ENCODE results near the gene LAMB1. TPM values are rescaled to one million over a fixed set of nuclear protein-coding genes. Genes with fewer than 3 reads are reported as not detected.

Gene LAMB1
- total RNA-seq = not detected

- ChIA-PET POLR2A (no interaction called here), CTCF (interaction anchor here (0.8 to 2.1 kb wide), 2 partner anchors 12 to 13 kb away, joined by 4 to 5 read pairs; no protein-coding TSS in a partner anchor)
- H3K9me3 Mint-ChIP-seq = no peaks in the 10 kb centered on the region
- peaks cover 76% of the 10 kb centered on the region for H3K27me3 Mint-ChIP-seq
- peaks cover 17% of the 10 kb centered on the region for H3K4me1 Mint-ChIP-seq
- H3K27ac Mint-ChIP-seq = no peak within 1 kb of the TSS
- no peaks in the 10 kb centered on the region for H3K36me3 Mint-ChIP-seq (ENCODE audit: low read depth)
- DNase-seq = no peak
- H3K4me3 Mint-ChIP-seq = peak within 1 kb of the TSS; percentile 51
Observed at GRCh38 chr7:108002726-108003598, at the start of gene LAMB1. LAMB1 (minus strand) TSS chr7:108003161; CDS start chr7:108002885, 276 bp downstream.

- DNase-seq = no peak
- Mint-ChIP-seq H3K9me3 (no peaks in the 10 kb centered on the region), H3K36me3 (ENCODE audit: low read depth) (no peaks in the 10 kb centered on the region), H3K4me3 (no peak overlapping the region), H3K27ac (no peak overlapping the region), H3K27me3 (peaks cover 4% of the 10 kb centered on the region), H3K4me1 (no peaks in the 10 kb centered on the region)
- CTCF ChIA-PET = interaction anchor here (1.1 kb wide), 1 partner anchor 15 kb away, joined by 3 read pairs; no protein-coding TSS in a partner anchor
- POLR2A ChIA-PET = no interaction called here
Observed at GRCh38 chr7:108051454-108051853, 48.5 kb upstream of the LAMB1 start.

- H3K4me1 Mint-ChIP-seq = no peaks in the 10 kb centered on the region
- peaks cover 9% of the 10 kb centered on the region for H3K27me3 Mint-ChIP-seq
- H3K27ac Mint-ChIP-seq = no peak overlapping the region
- POLR2A ChIA-PET = no interaction called here
- CTCF ChIA-PET = interaction anchor here (0.6 kb wide), 1 partner anchor 524 kb away, joined by 3 read pairs; no protein-coding TSS in a partner anchor
- DNase-seq = peak; percentile 40
- no peaks in the 10 kb centered on the region for H3K36me3 Mint-ChIP-seq (ENCODE audit: low read depth)
- no peaks in the 10 kb centered on the region for H3K9me3 Mint-ChIP-seq
- H3K4me3 Mint-ChIP-seq = no peak overlapping the region
Observed at GRCh38 chr7:108049962-108050361, 47.0 kb upstream of the LAMB1 start.

GRCh38 chr7:108048422-108048821 is 45.5 kb upstream of the LAMB1 start:
- Mint-ChIP-seq H3K4me3 (no peak overlapping the region), H3K27me3 (peaks cover 15% of the 10 kb centered on the region), H3K9me3 (no peaks in the 10 kb centered on the region), H3K36me3 (ENCODE audit: low read depth) (no peaks in the 10 kb centered on the region), H3K27ac (no peak overlapping the region), H3K4me1 (no peaks in the 10 kb centered on the region)
- ChIA-PET POLR2A (no interaction called here), CTCF (no interaction called here)
- DNase-seq = no peak

- ChIA-PET POLR2A (no interaction called here), CTCF (no interaction called here)
- Mint-ChIP-seq H3K9me3 (no peaks in the 10 kb centered on the region), H3K4me3 (no peak overlapping the region), H3K27ac (no peak overlapping the region), H3K27me3 (peaks cover 21% of the 10 kb centered on the region), H3K36me3 (ENCODE audit: low read depth) (no peaks in the 10 kb centered on the region), H3K4me1 (no peaks in the 10 kb centered on the region)
- DNase-seq = no peak
Observed at GRCh38 chr7:108046952-108047506, 44.1 kb upstream of the LAMB1 start.

GRCh38 chr7:108045669-108046068 is 42.7 kb upstream of the LAMB1 start:
- no peaks in the 10 kb centered on the region for H3K36me3 Mint-ChIP-seq (ENCODE audit: low read depth)
- H3K27ac Mint-ChIP-seq = no peak overlapping the region
- H3K27me3 Mint-ChIP-seq = peaks cover 31% of the 10 kb centered on the region
- ChIA-PET POLR2A (no interaction called here), CTCF (no interaction called here)
- no peak overlapping the region for H3K4me3 Mint-ChIP-seq
- H3K9me3 Mint-ChIP-seq = no peaks in the 10 kb centered on the region
- H3K4me1 Mint-ChIP-seq = no peaks in the 10 kb centered on the region
- DNase-seq = no peak

- no peaks in the 10 kb centered on the region for H3K4me1 Mint-ChIP-seq
- no peak overlapping the region for H3K27ac Mint-ChIP-seq
- no peaks in the 10 kb centered on the region for H3K9me3 Mint-ChIP-seq
- no peak overlapping the region for H3K4me3 Mint-ChIP-seq
- CTCF ChIA-PET = no interaction called here
- POLR2A ChIA-PET = no interaction called here
- DNase-seq = no peak
- no peaks in the 10 kb centered on the region for H3K36me3 Mint-ChIP-seq (ENCODE audit: low read depth)
- peaks cover 35% of the 10 kb centered on the region for H3K27me3 Mint-ChIP-seq
Observed at GRCh38 chr7:108045154-108045553, 42.2 kb upstream of the LAMB1 start.

- H3K27me3 Mint-ChIP-seq = peaks cover 35% of the 10 kb centered on the region
- ChIA-PET CTCF (no interaction called here), POLR2A (interaction anchor here (0.6 kb wide), 1 partner anchor 90 kb away, joined by 3 read pairs; no protein-coding TSS in a partner anchor)
- no peak for DNase-seq
- no peaks in the 10 kb centered on the region for H3K9me3 Mint-ChIP-seq
- H3K4me1 Mint-ChIP-seq = no peaks in the 10 kb centered on the region
- H3K27ac Mint-ChIP-seq = no peak overlapping the region
- H3K36me3 Mint-ChIP-seq (ENCODE audit: low read depth) = no peaks in the 10 kb centered on the region
- H3K4me3 Mint-ChIP-seq = no peak overlapping the region
Observed at GRCh38 chr7:108044345-108044744, 41.4 kb upstream of the LAMB1 start.

GRCh38 chr7:108038986-108039385 is 36.0 kb upstream of the LAMB1 start:
- no peak for DNase-seq
- ChIA-PET CTCF (no interaction called here), POLR2A (no interaction called here)
- peaks cover 20% of the 10 kb centered on the region for H3K27me3 Mint-ChIP-seq
- H3K4me3 Mint-ChIP-seq = no peak overlapping the region
- no peak overlapping the region for H3K27ac Mint-ChIP-seq
- H3K4me1 Mint-ChIP-seq = no peaks in the 10 kb centered on the region
- no peaks in the 10 kb centered on the region for H3K36me3 Mint-ChIP-seq (ENCODE audit: low read depth)
- H3K9me3 Mint-ChIP-seq = no peaks in the 10 kb centered on the region

- H3K27ac Mint-ChIP-seq = no peak overlapping the region
- ChIA-PET POLR2A (no interaction called here), CTCF (interaction anchor here (0.5 kb wide), 1 partner anchor 817 kb away, joined by 3 read pairs; no protein-coding TSS in a partner anchor)
- no peaks in the 10 kb centered on the region for H3K36me3 Mint-ChIP-seq (ENCODE audit: low read depth)
- no peak for DNase-seq
- H3K9me3 Mint-ChIP-seq = no peaks in the 10 kb centered on the region
- no peak overlapping the region for H3K4me3 Mint-ChIP-seq
- no peaks in the 10 kb centered on the region for H3K4me1 Mint-ChIP-seq
- H3K27me3 Mint-ChIP-seq = peaks cover 20% of the 10 kb centered on the region
Observed at GRCh38 chr7:108037741-108038140, 34.8 kb upstream of the LAMB1 start.

- Mint-ChIP-seq H3K4me1 (no peaks in the 10 kb centered on the region), H3K27ac (no peak overlapping the region), H3K27me3 (peaks cover 15% of the 10 kb centered on the region), H3K36me3 (ENCODE audit: low read depth) (no peaks in the 10 kb centered on the region), H3K4me3 (no peak overlapping the region), H3K9me3 (no peaks in the 10 kb centered on the region)
- CTCF ChIA-PET = interaction anchor here (0.6 kb wide), 1 partner anchor 22 kb away, joined by 9 read pairs; no protein-coding TSS in a partner anchor
- POLR2A ChIA-PET = no interaction called here
- DNase-seq = no peak
Observed at GRCh38 chr7:108037140-108037539, 34.2 kb upstream of the LAMB1 start.

GRCh38 chr7:108034586-108034985 is 31.6 kb upstream of the LAMB1 start:
- ChIA-PET CTCF (no interaction called here), POLR2A (no interaction called here)
- Mint-ChIP-seq H3K36me3 (ENCODE audit: low read depth) (no peaks in the 10 kb centered on the region), H3K27ac (no peak overlapping the region), H3K4me1 (no peaks in the 10 kb centered on the region), H3K27me3 (no peaks in the 10 kb centered on the region), H3K4me3 (no peak overlapping the region), H3K9me3 (no peaks in the 10 kb centered on the region)
- no peak for DNase-seq

GRCh38 chr7:108033776-108034497 is 31.0 kb upstream of the LAMB1 start:
- no peaks in the 10 kb centered on the region for H3K4me1 Mint-ChIP-seq

More at GRCh38 chr7:108033776-108034497, 31.0 kb upstream of the LAMB1 start:
- no peak overlapping the region for H3K4me3 Mint-ChIP-seq
- POLR2A ChIA-PET = no interaction called here
- no peaks in the 10 kb centered on the region for H3K36me3 Mint-ChIP-seq (ENCODE audit: low read depth)
- CTCF ChIA-PET = interaction anchor here (0.6 kb wide), 1 partner anchor 24 kb away, joined by 3 read pairs; no protein-coding TSS in a partner anchor
- H3K9me3 Mint-ChIP-seq = no peaks in the 10 kb centered on the region
- H3K27me3 Mint-ChIP-seq = no peaks in the 10 kb centered on the region
- no peak overlapping the region for H3K27ac Mint-ChIP-seq
- no peak for DNase-seq
